GM23338 (cell line): ENCODE data around the gene BRD7. TPM values are rescaled to one million over a fixed set of nuclear protein-coding genes. Genes with fewer than 3 reads are reported as not detected.

Source experiments
- ATAC-seq: fragments of 200-7000 bp; cut with Tn5 transposase; 3 replicates; pipeline ENCODE4 v1.9.1; 2020
- DNase-seq: peaks from one replicate; pipeline ENCODE4 v3.0.0-alpha.2; 2015; ENCODE audit warnings: low spot score
- H2AFZ ChIP-seq: fragments of 200-600 bp; sonication (generic); 2 replicates; pipeline ENCODE4 v1.8.0; 2016; ENCODE audit warnings: antibody characterized with exemption, mild to moderate bottlenecking, moderate library complexity
- H3F3A ChIP-seq: fragments of 200-600 bp; sonication (generic); replicated peaks from 2 replicates; pipeline ENCODE4 v1.8.0; 2017; ENCODE audit warnings: antibody characterized with exemption, mixed run types, low read depth
- H3K27ac ChIP-seq: fragments of 200-600 bp; sonication (generic); 2 replicates; pipeline ENCODE4 v1.6.1; 2016; ENCODE audit warnings: low read depth
- H3K27me3 ChIP-seq: fragments of 200-600 bp; sonication (generic); 2 replicates; pipeline ENCODE4 v1.8.0; 2016; ENCODE audit warnings: mild to moderate bottlenecking, mixed run types, moderate library complexity; ENCODE audit not compliant: insufficient read depth
- H3K36me3 ChIP-seq: fragments of 200-600 bp; sonication (generic); 2 replicates; pipeline ENCODE4 v1.8.0; 2016; ENCODE audit warnings: mild to moderate bottlenecking; ENCODE audit not compliant: insufficient read depth
- H3K4me1 ChIP-seq: fragments of 200-600 bp; sonication (generic); 2 replicates; pipeline ENCODE4 v1.8.0; 2016; ENCODE audit warnings: mild to moderate bottlenecking, moderate library complexity; ENCODE audit not compliant: insufficient read depth
- H3K4me2 ChIP-seq: fragments of 200-600 bp; sonication (generic); 2 replicates; pipeline ENCODE4 v1.7.1; 2017; ENCODE audit warnings: mixed run types
- H3K4me3 ChIP-seq: fragments of 200-600 bp; sonication (generic); 2 replicates; pipeline ENCODE4 v1.6.1; 2016; ENCODE audit warnings: mixed run types
- H3K79me2 ChIP-seq: fragments of 200-600 bp; sonication (generic); replicated peaks from 2 replicates; pipeline ENCODE4 v1.8.0; 2017; ENCODE audit warnings: mild to moderate bottlenecking; ENCODE audit not compliant: insufficient read depth
- H3K9me2 ChIP-seq: fragments of 200-600 bp; sonication (generic); 2 replicates; pipeline ENCODE4 v1.8.0; 2017; ENCODE audit not compliant: insufficient read depth
- H4K20me1 ChIP-seq: fragments of 200-600 bp; sonication (generic); replicated peaks from 2 replicates; pipeline ENCODE4 v1.8.0; 2017; ENCODE audit warnings: mild to moderate bottlenecking; ENCODE audit not compliant: insufficient read depth
- H3K27ac Mint-ChIP-seq: 2 replicates; pipeline ENCODE4 v1.8.0; 2020; ENCODE audit warnings: inconsistent platforms, mild to moderate bottlenecking, moderate library complexity, mixed read lengths
- H3K27me3 Mint-ChIP-seq: 3 replicates; pipeline ENCODE4 v1.8.0; 2022; ENCODE audit warnings: low read depth, mild to moderate bottlenecking, moderate library complexity, mixed read lengths, inconsistent platforms; ENCODE audit not compliant: insufficient read depth, poor library complexity
- H3K36me3 Mint-ChIP-seq: 3 replicates; pipeline ENCODE4 v1.8.0; 2021; ENCODE audit warnings: low read depth, mild to moderate bottlenecking, inconsistent platforms, moderate library complexity, mixed read lengths
- H3K4me1 Mint-ChIP-seq: 3 replicates; pipeline ENCODE4 v1.8.0; 2020; ENCODE audit warnings: mild to moderate bottlenecking, inconsistent platforms, mixed read lengths
- H3K4me3 Mint-ChIP-seq: 3 replicates; pipeline ENCODE4 v1.8.0; 2021; ENCODE audit warnings: moderate library complexity, mild to moderate bottlenecking, inconsistent platforms, mixed read lengths
- H3K9me3 Mint-ChIP-seq: 3 replicates; pipeline ENCODE4 v1.8.0; 2020; ENCODE audit warnings: moderate library complexity, mild to moderate bottlenecking, inconsistent platforms, mixed read lengths
- CREB1 ChIP-seq: fragments of 250-450 bp; sonication (Bioruptor Pico); IDR thresholded peaks from 2 replicates; pipeline ENCODE4 v1.5.0; 2020; ENCODE audit warnings: low read depth, mild to moderate bottlenecking, moderate library complexity
- CTCF ChIP-seq, 2 experiments: fragments of 200-600 bp in 1 of 2; sonication (generic) in 1 of 2; conservative IDR thresholded peaks; 2 replicates each; pipeline versions ENCODE4 v1.5.1 to v1.6.1; 2016 to 2017; ENCODE audit warnings: antibody characterized with exemption in 2 of 2, low read depth in 2 of 2, mild to moderate bottlenecking in 2 of 2, moderate library complexity in 1 of 2
- ETS1 ChIP-seq: IDR thresholded peaks from 2 replicates; pipeline ENCODE4 v1.6.1; 2016; ENCODE audit warnings: antibody characterized with exemption
- EZH2 ChIP-seq: fragments of 200-600 bp; sonication (generic); IDR thresholded peaks from one replicate; pipeline ENCODE4 v1.8.0; 2017; ENCODE audit warnings: antibody characterized with exemption, mild to moderate bottlenecking, low read depth; ENCODE audit not compliant: unreplicated experiment
- EZH2phosphoT487 ChIP-seq: fragments of 200-600 bp; sonication (generic); IDR thresholded peaks from one replicate; pipeline ENCODE4 v1.8.1; 2018; ENCODE audit warnings: antibody characterized with exemption; ENCODE audit not compliant: unreplicated experiment
- JUNB ChIP-seq: IDR thresholded peaks from one replicate; pipeline ENCODE4 v1.6.1; 2016; ENCODE audit warnings: antibody characterized with exemption; ENCODE audit not compliant: unreplicated experiment
- NANOG ChIP-seq: IDR thresholded peaks from 2 replicates; pipeline ENCODE4 v1.6.1; 2016; ENCODE audit warnings: antibody characterized with exemption, borderline replicate concordance
- POLR2AphosphoS5 ChIP-seq: IDR thresholded peaks from 2 replicates; pipeline ENCODE4 v1.6.1; 2016; ENCODE audit warnings: antibody characterized with exemption, low read depth
- STAT1 ChIP-seq: IDR thresholded peaks from one replicate; pipeline ENCODE4 v1.6.1; 2016; ENCODE audit warnings: antibody characterized with exemption; ENCODE audit not compliant: unreplicated experiment
- ZNF114 ChIP-seq: fragments of 250-450 bp; sonication (Bioruptor Pico); IDR thresholded peaks from 2 replicates; pipeline ENCODE4 v1.5.0; 2020; ENCODE audit warnings: mild to moderate bottlenecking, moderate library complexity
- ZNF331 ChIP-seq: fragments of 250-450 bp; sonication (Bioruptor Pico); IDR thresholded peaks from 2 replicates; pipeline ENCODE4 v1.5.0; 2020; ENCODE audit warnings: low read depth, mild to moderate bottlenecking, moderate library complexity
- polyA plus RNA-seq: library from polyadenylated mRNA; unstranded; fragments of >200 nt; fragmentation: Nextera tagmentation; extraction: Ambion mirVana; gene quantifications from 2 replicates; pipeline ENCODE4 v1.2.1, GENCODE V29; 2016
- total RNA-seq: library from RNA; depleted of rRNA; stranded (reverse); fragments of >200 nt; shearing (Covaris generic); gene quantifications from 2 replicates; pipeline ENCODE4 v1.2.3, GENCODE V29; 2014
- TF ChIP-seq, protein P1 (sequence below): IDR thresholded peaks from one replicate; pipeline ENCODE4 v1.6.1; 2018; ENCODE audit warnings: antibody characterized with exemption; ENCODE audit not compliant: unreplicated experiment

Gene BRD7
- total and polyA plus RNA-seq, 2 experiments from 2014 or later, result 93.0 to 149 TPM

GRCh38 chr16:50360033-50360778 is 8.6 kb downstream of the BRD7 start:
- Histone ChIP-seq H3K36me3 (peaks cover 28% of the 10 kb centered on the region; the same call in 1 of the 2 replicates), H3K4me3 (no peak overlapping the region), H3K9me2 (no peaks in the 10 kb centered on the region), H2AFZ (no peak overlapping the region), H3K79me2 (peaks cover 96% of the 10 kb centered on the region), H4K20me1 (peaks cover 29% of the 10 kb centered on the region), H3K4me1 (0 out of 2 replicates have a peak, but pooled peaks cover 6% of the 10 kb centered on the region), H3F3A (no peaks in the 10 kb centered on the region), H3K27ac (peak overlapping the region; percentile 72; the same call in 1 of the 2 replicates), H3K27me3 (no peaks in the 10 kb centered on the region), H3K4me2 (0 out of 2 replicates have a peak overlapping the region, but pooled peaks have one; percentile 1)
- DNase-seq (no peak), ATAC-seq (no peak)
- Mint-ChIP-seq H3K4me1 (peaks cover 6% of the 10 kb centered on the region; the same call in 2 of the 3 replicates), H3K27me3 (no peaks in the 10 kb centered on the region), H3K4me3 (no peak overlapping the region), H3K9me3 (no peaks in the 10 kb centered on the region), H3K36me3 (peaks cover 50% of the 10 kb centered on the region), H3K27ac (0 out of 2 replicates have a peak overlapping the region, but pooled peaks have one; percentile 25)
- TF ChIP-seq ETS1 (no peak), CTCF (conservative IDR thresholded peaks at IDR 0.05; ENCODE audit: low read depth in 2 of 2) (no peak), ZNF331 (CRISPR knock-in tag) (no peak)

DNA sequence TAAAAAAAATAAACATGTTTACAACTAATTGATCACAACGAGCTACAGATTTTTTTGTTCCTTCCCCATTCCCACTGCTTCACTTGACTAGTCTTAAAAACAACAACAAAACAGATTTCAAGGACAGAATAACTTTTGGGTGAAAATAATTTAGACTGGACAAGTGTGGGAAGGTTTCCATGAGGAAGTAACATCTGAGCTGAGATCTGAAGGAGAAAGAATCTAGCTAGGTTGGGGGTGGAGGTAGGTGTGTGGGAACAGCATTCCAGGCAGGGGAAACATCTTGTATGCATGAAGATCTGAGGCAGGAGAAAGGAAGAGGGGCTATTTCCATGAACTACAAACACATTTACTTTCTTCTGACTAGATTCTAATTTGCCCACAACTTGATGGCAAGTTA is 9.2 kb downstream of the BRD7 start:
- H4K20me1 ChIP-seq, result peaks cover 25% of the 10 kb centered on the region
- 0 out of 2 replicates have a peak overlapping the region, but pooled peaks have one; percentile 25 for H3K27ac Mint-ChIP-seq
- H2AFZ ChIP-seq, result no peak overlapping the region
- peaks cover 92% of the 10 kb centered on the region for H3K79me2 ChIP-seq
- H3K36me3 ChIP-seq, result peaks cover 27% of the 10 kb centered on the region; the same call in 1 of the 2 replicates
- H3K4me3 Mint-ChIP-seq, result no peak overlapping the region; the same call in 2 of the 3 replicates
- no peaks in the 10 kb centered on the region for H3K9me2 ChIP-seq
- no peaks in the 10 kb centered on the region for H3F3A ChIP-seq
- no peaks in the 10 kb centered on the region for H3K27me3 ChIP-seq
- no peak for ATAC-seq
- H3K36me3 Mint-ChIP-seq, result peaks cover 48% of the 10 kb centered on the region
- H3K27me3 Mint-ChIP-seq, result no peaks in the 10 kb centered on the region
- H3K4me3 ChIP-seq, result no peak overlapping the region
- no peak overlapping the region for H3K4me2 ChIP-seq
- 0 out of 2 replicates have a peak, but pooled peaks cover 6% of the 10 kb centered on the region for H3K4me1 ChIP-seq
- no peaks in the 10 kb centered on the region for H3K9me3 Mint-ChIP-seq
- DNase-seq, result peak; percentile 35
- H3K4me1 Mint-ChIP-seq, result peaks cover 6% of the 10 kb centered on the region; the same call in 2 of the 3 replicates
- no peak overlapping the region for H3K27ac ChIP-seq
- TF ChIP-seq STAT1 (no peak), ZNF331 (CRISPR knock-in tag) (no peak), CTCF (conservative IDR thresholded peaks at IDR 0.05; ENCODE audit: low read depth in 2 of 2) (no peak), EZH2phosphoT487 (no peak), POLR2AphosphoS5 (no peak), JUNB (no peak), NANOG (no peak), CREB1 (CRISPR knock-in tag) (no peak), ETS1 (no peak), EZH2 (no peak), ZNF114 (CRISPR knock-in tag) (no peak)
- TF ChIP-seq, protein P1, sequence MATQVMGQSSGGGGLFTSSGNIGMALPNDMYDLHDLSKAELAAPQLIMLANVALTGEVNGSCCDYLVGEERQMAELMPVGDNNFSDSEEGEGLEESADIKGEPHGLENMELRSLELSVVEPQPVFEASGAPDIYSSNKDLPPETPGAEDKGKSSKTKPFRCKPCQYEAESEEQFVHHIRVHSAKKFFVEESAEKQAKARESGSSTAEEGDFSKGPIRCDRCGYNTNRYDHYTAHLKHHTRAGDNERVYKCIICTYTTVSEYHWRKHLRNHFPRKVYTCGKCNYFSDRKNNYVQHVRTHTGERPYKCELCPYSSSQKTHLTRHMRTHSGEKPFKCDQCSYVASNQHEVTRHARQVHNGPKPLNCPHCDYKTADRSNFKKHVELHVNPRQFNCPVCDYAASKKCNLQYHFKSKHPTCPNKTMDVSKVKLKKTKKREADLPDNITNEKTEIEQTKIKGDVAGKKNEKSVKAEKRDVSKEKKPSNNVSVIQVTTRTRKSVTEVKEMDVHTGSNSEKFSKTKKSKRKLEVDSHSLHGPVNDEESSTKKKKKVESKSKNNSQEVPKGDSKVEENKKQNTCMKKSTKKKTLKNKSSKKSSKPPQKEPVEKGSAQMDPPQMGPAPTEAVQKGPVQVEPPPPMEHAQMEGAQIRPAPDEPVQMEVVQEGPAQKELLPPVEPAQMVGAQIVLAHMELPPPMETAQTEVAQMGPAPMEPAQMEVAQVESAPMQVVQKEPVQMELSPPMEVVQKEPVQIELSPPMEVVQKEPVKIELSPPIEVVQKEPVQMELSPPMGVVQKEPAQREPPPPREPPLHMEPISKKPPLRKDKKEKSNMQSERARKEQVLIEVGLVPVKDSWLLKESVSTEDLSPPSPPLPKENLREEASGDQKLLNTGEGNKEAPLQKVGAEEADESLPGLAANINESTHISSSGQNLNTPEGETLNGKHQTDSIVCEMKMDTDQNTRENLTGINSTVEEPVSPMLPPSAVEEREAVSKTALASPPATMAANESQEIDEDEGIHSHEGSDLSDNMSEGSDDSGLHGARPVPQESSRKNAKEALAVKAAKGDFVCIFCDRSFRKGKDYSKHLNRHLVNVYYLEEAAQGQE, result no peak
